Ascending aorta (tissue), 2 donors: Measurements from ENCODE around the gene PLCG2. TPM values are rescaled to one million over a fixed set of nuclear protein-coding genes. Genes with fewer than 3 reads are reported as not detected.
"Not testable (repeated sequence)": the region's sequence is repeated elsewhere in the genome, so short reads cannot be mapped to it uniquely, and the experiment has no call there.

Experiments
- DNase-seq, 2 donors: peaks; one replicate each; pipeline ENCODE4 v3.0.0-alpha.2; 2019; ENCODE audit warnings: low spot score in 2 of 2
- H3K27ac ChIP-seq, 2 donors: fragments of 200-600 bp; sonication (generic); one replicate each; pipeline ENCODE4 v1.5.1; 2016 to 2017; ENCODE audit warnings: mild to moderate bottlenecking in 1 of 2
- H3K27me3 ChIP-seq: fragments of 200-600 bp; sonication (generic); one replicate; pipeline ENCODE4 v1.5.1; 2017
- H3K36me3 ChIP-seq, 2 donors: fragments of 200-600 bp; sonication (generic); one replicate each; pipeline ENCODE4 v1.5.1; 2016
- H3K4me1 ChIP-seq, 2 donors: fragments of 200-600 bp; sonication (generic); one replicate each; pipeline ENCODE4 v1.5.1; 2016 to 2017; ENCODE audit warnings: mild to moderate bottlenecking in 1 of 2
- H3K4me3 ChIP-seq, 2 donors: fragments of 200-600 bp; sonication (generic); one replicate each; pipeline ENCODE4 v1.5.1; 2016 to 2017; ENCODE audit warnings: mild to moderate bottlenecking in 1 of 2
- H3K9me3 ChIP-seq, 2 donors: fragments of 200-600 bp; sonication (generic); one replicate each; pipeline ENCODE4 v1.5.1; 2016
- CTCF ChIP-seq, 3 experiments: fragments of 200-600 bp in 2 of 3; fragments of 450-650 bp in 1 of 3; sonication (generic) in 2 of 3; IDR thresholded peaks; one replicate each; pipeline ENCODE4 v1.5.1; 2016 to 2019; ENCODE audit warnings: antibody characterized with exemption in 3 of 3, mild to moderate bottlenecking in 1 of 3, moderate library complexity in 1 of 3
- intact Hi-C: fragments of 100-400 bp; cut with DNase I; formaldehyde crosslinking; loops from one replicate; pipeline ENCODE4 v1.15.1; 2023
- total RNA-seq: library from RNA; depleted of rRNA; stranded (reverse); fragments of >200 nt; gene quantifications from one replicate; pipeline ENCODE4 v1.1.0, GENCODE V29; 2016

Gene PLCG2
- total RNA-seq, 1 donor from 2014 or later = 34.2 TPM

GRCh38 chr16:82005027-82005830 is 226.1 kb downstream of the PLCG2 start:
- no peaks in the 10 kb centered on the region for H3K9me3 ChIP-seq
- TF ChIP-seq CTCF (IDR thresholded peaks at IDR 0.05) = no peak
- no peak for DNase-seq
- H3K27ac ChIP-seq = no peak overlapping the region
- no peaks in the 10 kb centered on the region for H3K36me3 ChIP-seq
- no peak overlapping the region for H3K4me3 ChIP-seq
- H3K27me3 ChIP-seq = no peaks in the 10 kb centered on the region
- intact Hi-C loops = no loop called here
- H3K4me1 ChIP-seq = no peaks in the 10 kb centered on the region

- Histone ChIP-seq H3K27me3 (no peaks in the 10 kb centered on the region), H3K4me3 (no peak overlapping the region), H3K4me1 (no peaks in the 10 kb centered on the region), H3K27ac (no peak overlapping the region), H3K36me3 (no peaks in the 10 kb centered on the region), H3K9me3 (no peaks in the 10 kb centered on the region)
- intact Hi-C loops = no loop called here
- TF ChIP-seq CTCF (IDR thresholded peaks at IDR 0.05) = no peak
- DNase-seq = no peak
These were observed 226.9 kb downstream of the PLCG2 start for GRCh38 chr16:82006036-82006435.

GRCh38 chr16:82007189-82007588 is 228.1 kb downstream of the PLCG2 start:
- no peak for DNase-seq

GRCh38 chr16:82008957-82009592 is 230.0 kb downstream of the PLCG2 start:
- intact Hi-C loops = no loop called here
- H3K4me1 ChIP-seq = no peaks in the 10 kb centered on the region
- H3K36me3 ChIP-seq = no peaks in the 10 kb centered on the region
- no peak overlapping the region for H3K4me3 ChIP-seq
- no peaks in the 10 kb centered on the region for H3K9me3 ChIP-seq
- no peak overlapping the region for H3K27ac ChIP-seq
- DNase-seq = no peak
- no peaks in the 10 kb centered on the region for H3K27me3 ChIP-seq
- TF ChIP-seq CTCF (IDR thresholded peaks at IDR 0.05) = no peak

More at GRCh38 chr16:82007189-82007588, 228.1 kb downstream of the PLCG2 start:
- no peak for TF ChIP-seq CTCF (IDR thresholded peaks at IDR 0.05)
- H3K4me3 ChIP-seq = no peak overlapping the region
- intact Hi-C loops = no loop called here
- no peaks in the 10 kb centered on the region for H3K4me1 ChIP-seq
- H3K9me3 ChIP-seq = no peaks in the 10 kb centered on the region
- H3K27me3 ChIP-seq = no peaks in the 10 kb centered on the region
- H3K36me3 ChIP-seq = no peaks in the 10 kb centered on the region
- H3K27ac ChIP-seq = no peak overlapping the region

- H3K36me3 ChIP-seq, H3K27me3 ChIP-seq, H3K4me1 ChIP-seq, H3K9me3 ChIP-seq, H3K27ac ChIP-seq, H3K4me3 ChIP-seq, intact Hi-C loops, DNase-seq: not testable (repeated sequence)
These were observed 230.7 kb downstream of the PLCG2 start for GRCh38 chr16:82009789-82010188.

- no peaks in the 10 kb centered on the region for H3K27me3 ChIP-seq
- no peak for DNase-seq
- TF ChIP-seq CTCF (IDR thresholded peaks at IDR 0.05) = no peak
- no peak overlapping the region for H3K27ac ChIP-seq
- H3K9me3 ChIP-seq = no peaks in the 10 kb centered on the region
- no peaks in the 10 kb centered on the region for H3K4me1 ChIP-seq
- no peaks in the 10 kb centered on the region for H3K36me3 ChIP-seq
- intact Hi-C loops = no loop called here
- H3K4me3 ChIP-seq = no peak overlapping the region
These were observed 231.6 kb downstream of the PLCG2 start for GRCh38 chr16:82010649-82011048.
